NCI-H187 (cell line): ENCODE data around the gene TMEM213.

ENCODE experiments used
- DNase-seq, 2 experiments: peaks; one replicate each; lab custom pipeline; 2025; lab: John Stamatoyannopoulos, UW

Gene TMEM213

DNA sequence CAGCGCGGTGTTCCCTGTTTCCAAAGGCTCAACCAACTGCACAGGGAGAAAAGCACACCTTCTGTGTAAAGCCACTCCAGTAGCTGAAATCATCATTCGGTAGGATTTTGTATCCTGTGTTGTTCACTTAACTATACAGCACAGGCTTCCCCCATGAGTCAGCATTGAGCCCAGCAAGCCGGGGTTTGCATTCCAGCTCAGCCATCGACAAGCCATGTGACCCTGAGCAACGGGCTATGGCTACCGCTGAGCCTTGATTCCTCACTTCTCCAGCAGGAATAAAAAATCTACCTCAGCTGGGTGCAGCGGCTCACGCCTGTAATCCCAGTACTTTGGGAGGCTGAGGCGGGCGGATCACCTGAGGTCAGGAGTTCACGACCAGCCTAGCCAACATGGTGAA is 44.3 kb downstream of the TMEM213 start:
- no peak for DNase-seq

DNA sequence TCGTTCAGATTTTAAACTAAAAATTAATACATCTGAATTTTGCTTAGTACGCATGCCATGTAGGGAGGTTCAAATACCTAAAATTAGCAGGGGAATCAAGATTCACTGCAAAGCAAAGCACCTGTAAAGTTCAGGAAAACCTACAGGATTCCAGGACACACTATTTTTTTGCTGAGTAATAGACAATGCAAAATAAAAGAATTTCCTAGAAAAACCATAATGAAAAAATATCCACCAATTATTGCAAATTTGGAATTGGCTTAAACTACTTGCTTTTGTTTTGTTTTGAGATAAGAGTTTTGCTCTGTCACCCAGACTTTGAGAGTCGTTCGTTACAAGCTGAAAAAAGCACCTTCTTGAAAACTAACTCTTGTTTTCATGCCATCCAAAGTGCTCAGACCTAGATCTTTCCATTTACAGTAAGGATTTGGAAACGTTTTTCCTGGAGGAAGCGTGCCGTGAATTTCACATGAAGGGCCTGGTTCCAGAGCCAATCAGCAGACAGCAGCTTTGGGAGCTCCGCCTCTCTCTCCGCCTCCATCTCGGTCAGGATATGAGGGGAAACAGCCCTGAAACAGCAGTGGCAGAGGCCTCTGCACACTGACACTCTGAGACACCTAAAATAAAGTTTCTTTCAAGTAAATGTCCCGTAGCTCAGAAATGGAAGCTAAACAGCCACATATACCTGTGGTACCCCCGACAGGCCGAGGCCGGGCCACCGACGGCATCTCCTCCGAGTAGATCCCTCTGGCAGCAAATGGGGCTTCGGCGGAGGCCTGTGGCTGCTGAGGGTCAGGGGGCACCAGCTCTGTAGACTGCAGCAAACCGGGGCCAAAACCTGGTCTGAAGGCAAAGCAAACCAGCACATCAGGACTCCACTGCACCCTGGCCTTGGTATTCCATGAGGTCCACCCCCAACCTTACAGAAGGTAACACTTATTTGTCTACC is 46.1 kb downstream of the TMEM213 start:
- DNase-seq, result no peak

DNA sequence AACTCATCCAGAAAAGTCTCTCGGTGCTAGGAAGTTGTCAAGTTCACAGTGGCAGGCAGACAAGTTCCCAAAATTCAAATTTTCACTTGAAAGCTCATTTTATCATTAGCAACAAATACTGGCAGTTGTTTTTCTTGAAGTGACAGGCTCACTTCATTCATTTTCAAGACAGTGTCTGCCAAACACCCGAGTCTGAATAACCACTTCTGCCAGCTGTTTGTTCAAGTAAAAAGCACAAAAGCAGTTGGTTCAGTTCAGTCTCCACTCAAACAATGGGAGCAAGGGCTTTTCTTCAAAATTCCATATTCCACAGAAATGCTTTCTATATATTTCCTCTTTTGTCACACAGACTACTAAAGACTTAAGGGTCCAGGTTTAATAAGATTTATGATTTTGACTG is 47.9 kb downstream of the TMEM213 start:
- no peak for DNase-seq

DNA sequence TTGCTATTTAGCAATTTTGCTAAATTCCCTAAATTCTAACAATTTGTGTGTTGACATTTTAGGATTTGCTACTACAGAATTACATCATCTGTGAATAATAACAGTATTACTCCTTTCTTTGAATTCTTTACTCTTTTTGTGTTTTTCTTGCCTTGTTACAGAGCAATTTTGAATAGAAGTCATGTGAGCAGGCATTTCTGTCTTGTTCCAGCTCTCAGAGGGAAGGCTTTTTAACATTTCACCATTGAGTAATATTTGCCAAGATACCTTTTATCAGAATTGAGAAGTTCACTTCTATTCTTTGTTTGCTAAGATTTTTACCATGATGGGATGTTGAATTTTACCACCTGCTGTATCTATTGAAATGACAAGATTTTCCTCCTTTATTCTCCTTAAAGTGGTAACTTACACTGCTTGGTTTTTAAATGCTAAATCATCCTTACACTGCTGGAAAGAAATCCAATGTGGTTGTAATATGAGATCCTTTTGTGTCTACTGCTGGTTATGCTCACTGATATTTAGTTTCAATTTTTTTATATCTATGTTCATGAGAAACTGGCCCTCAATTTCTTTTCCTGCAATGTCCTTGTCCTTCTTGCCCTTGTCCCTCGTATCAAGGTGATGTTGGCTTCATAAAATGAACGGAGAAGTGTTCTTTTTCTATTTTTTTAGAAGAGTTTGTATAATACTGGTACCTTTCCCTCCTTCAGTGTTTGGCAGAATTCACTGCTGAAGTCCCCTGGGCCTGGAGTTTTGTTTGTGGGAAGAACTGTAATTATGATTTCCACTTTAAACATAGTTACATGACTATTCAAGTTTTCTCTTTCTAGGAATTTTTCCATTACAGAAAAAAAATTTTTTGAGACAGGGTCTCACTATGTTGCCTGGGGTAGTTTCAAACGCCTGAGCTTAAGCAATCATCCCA is 50.5 kb downstream of the TMEM213 start:
- DNase-seq, result no peak

DNA sequence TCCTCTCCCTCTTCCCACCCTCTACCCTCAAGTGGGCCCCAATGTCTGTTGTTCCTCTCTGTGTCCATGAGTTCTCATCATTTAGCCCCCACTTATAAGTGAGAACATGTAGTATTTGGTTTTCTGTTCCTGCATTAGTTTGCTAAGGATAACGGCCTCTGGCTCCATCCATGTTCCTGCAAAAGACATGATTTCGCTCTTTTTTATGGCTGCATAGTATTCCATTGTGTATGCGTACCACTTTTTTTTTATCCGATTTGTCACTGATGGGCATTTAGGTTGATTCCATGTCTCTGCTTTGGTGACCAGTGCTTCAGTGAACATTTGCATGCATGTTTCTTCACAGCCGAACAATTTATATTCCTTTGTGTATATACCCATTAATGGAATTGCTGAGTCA is 51.9 kb downstream of the TMEM213 start:
- DNase-seq, result no peak

DNA sequence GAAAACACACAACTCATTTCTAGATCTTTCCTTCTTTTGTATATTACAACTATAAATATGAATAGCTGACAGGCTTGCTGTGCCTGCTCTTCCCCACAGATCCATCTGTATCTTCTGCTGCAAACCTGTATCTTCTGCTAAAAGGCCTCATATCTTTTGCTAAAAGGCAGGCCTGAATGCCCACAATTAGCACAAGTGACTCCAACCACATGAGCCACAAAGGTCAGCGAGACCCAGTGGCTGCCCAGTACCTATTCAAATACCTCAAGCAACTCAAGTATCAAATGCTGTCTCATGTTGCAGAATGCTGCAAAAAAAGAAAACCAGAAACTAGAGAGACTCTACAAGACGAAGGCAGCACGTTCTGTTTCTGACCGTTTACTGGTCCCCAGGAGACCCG is 54.7 kb downstream of the TMEM213 start:
- DNase-seq, result no peak

DNA sequence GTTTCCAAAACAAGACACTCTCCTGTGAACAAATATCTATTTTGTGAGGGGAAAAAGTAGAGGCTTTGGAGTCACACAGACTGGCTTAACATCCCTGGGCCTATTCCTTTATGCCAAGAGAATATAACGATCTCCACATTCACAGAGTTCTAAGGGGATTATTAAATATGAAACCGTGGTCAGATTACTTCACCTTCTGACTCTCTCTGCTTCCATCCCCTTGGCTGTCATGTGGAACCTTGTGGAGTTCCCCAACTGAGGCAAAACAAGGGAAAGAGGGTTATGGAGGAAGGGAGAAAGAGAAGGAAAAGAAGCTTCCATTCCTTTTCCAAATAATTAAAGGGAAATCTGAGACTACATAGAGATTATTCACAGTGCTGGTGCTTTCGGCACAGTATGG is 55.7 kb downstream of the TMEM213 start:
- no peak for DNase-seq

DNA sequence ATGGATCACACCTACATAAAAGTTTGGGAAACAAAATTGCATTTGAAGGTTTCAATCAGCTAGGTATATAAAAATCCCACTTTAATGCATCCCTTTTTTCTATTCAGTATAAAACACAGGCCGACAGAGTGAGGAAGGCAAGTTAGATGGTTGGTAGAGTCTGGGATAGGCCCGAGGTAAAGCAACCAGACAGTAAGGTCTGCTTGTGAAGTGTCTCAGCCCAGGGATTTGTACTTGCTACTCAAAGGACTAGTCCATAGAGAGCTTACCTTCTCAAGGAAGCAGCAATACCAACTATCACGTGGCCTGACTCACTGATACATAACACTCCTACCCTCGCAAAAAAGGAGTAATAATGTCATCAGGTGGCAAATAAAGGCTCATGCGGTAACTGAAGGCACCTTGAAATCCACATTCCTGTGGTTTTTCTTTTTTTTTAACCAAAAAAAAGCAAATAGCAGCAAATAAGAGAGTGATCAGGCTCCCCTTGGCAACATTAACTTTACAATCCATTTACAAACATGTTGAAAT is 56.4 kb downstream of the TMEM213 start:
- DNase-seq, result no peak

DNA sequence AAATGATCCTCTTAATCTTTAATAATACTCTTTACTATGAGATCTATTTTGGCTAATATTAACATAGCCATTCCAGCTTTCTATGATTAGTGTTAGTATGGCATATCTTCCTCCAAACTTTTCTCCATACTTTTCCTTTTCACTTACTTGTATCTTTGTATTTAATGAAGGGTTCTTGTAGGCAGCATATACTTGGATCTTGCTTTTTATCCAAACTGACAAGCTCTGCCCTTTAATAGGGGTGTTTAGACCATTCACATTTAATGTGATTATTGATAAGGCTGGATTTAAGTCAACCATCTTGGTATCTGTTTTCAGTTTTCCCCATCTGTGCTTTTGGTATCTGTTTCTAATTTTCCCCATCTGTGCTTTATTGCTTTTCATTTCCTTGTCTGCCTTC is 59.9 kb downstream of the TMEM213 start:
- no peak for DNase-seq

DNA sequence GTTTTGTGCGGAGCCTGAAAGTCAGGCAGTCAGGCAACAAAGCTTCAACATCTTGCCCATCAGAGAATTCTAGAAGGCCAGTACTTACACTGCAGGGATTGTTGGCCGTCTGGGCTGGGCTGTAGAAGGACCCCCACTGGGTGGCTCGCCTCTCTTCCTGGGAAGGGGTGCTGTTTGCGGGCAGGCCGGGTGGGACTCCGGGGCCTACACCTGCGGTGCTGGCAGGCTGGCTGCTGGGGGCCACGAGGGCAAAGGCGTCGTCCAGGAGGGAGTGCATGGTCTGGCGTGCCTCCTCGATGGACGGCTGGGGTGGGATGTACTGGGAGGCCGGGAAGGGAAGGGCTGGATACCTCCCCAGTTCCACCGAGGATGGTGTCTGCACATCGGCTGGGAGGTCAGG is 63.3 kb downstream of the TMEM213 start:
- DNase-seq, result no peak

DNA sequence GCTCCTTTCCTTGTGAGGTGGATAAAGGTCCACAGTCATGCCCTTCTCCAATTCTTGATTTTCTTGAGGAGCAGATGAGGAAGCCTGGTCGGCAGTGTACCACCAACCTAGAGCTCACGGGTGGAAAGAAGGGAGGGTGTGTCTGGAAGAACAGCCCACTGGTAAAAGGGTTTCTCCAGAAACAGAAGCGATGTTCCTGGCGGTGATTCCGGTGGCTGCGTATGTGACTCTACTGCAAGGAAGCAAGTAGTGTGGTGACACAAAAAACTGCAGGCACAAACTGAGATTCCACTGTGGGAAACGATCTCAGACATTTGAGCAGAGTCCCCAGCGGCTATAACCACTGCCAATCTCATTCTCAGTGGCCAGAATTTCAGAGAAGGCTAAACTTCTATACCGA is 66.1 kb downstream of the TMEM213 start:
- no peak for DNase-seq

DNA sequence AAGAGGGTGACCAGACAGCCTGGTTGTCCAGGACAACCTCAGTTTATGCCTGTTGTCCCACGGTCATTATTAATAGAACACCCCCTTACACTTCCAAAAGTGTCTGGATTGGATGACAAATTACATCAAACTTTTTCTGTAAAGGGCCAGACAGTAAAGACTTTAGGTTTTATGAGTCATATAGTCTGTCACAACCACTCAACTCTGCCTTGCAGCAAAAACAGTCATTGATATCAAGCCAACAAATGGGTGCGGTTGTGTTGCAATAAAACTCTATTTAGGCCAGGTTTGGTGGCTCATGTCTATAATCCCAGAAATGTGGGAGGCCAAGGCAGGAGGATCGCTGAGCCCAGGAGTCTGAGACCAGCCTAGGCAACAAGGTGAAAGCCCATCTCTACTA is 66.9 kb downstream of the TMEM213 start:
- no peak for DNase-seq

DNA sequence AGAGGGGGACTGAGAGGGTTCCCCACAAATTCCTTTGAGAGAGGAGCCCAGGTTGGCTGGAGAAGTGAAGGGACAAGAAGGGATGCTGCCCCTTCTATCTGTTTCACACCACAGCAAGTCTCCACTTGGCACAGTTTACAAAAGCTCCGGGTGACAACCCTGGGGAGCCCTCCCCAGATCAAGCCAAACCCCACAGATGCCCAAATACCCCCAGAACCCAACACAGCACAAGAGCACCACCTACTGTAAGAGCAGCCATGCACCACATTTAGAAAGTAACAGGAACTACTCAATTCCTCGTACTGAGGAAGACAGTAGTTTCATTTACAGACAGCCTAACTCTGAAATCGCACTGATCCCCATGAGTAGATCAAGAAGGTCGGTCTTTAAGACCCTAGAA is 68.0 kb downstream of the TMEM213 start:
- DNase-seq, result no peak

DNA sequence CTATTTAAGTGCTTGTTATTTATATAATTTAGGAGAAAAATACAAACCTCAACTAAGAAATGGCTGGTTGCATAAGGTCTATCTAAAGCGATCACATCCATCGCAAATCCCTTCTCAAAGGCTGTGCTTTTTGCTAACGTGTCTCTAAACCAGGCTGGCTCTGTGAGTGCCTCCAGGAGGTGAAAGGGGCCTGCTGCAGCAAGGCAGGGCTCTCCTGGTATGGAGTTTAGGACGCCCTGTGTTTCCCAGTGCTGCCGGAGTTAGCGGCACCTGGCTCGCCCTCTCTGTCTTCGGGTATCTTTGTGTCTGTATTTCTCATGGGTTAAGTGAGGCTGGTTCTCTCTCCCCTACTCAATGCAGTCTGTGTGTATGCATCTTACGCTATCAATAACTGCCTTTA is 68.6 kb downstream of the TMEM213 start:
- DNase-seq, result no peak

DNA sequence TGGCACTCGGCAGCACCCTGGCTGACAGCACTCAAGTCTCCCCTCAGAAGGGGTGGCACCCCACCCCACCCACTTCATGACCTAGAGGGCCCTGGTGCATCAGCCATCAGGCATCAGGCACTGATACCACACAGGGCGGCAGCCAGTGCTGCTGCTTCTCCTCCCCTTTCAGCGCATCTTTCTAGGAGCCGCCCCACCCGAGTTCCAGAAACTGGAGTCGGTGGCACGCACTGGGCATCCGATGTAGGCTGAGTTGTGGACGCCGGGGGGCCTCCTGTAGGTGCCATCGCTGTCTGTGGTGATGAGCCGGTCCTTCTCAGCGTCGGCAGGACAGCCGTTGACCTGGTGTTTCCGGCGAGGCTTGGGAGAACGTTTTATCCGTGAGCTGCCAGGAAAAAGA is 70.0 kb downstream of the TMEM213 start:
- no peak for DNase-seq

DNA sequence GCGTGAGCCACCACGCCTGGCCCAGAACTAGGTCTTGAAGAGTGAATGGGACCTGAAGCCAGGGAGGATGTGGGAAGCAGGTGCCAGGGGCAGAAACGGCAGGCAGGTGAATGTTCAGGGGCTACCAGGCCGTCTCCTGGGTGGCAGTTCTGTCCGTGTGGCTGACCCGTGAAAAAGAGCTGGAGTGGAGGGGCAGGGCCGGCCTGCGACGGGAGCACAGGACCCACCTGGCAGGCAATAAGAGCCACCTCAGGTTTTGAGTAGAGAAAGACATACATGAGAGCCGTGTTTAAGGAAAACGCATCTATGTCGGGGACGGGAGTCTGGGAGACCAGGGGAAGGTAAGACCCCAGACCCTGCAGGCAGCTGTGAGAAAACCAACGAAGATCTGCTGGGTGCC is 70.9 kb downstream of the TMEM213 start:
- DNase-seq, result no peak

DNA sequence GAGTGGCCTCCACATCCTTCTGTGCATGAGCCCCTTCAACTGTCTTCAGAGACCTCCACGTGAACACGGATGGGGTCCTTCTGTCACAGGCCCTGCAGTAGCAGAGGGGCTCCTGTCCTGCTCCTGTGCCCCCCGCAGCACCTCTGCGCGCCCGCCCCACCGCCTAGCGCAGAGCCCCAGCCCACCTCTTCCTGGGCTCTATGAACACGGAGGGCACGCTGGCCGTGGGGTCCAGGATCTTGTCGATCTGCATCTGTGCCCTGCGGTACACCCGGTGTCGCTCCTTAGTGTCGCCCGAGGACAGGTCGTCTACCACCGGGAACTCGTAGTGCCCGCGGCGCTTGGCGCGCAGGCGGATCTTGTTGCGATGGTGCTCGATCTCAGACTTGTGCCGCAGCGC is 71.6 kb downstream of the TMEM213 start:
- DNase-seq, result no peak

DNA sequence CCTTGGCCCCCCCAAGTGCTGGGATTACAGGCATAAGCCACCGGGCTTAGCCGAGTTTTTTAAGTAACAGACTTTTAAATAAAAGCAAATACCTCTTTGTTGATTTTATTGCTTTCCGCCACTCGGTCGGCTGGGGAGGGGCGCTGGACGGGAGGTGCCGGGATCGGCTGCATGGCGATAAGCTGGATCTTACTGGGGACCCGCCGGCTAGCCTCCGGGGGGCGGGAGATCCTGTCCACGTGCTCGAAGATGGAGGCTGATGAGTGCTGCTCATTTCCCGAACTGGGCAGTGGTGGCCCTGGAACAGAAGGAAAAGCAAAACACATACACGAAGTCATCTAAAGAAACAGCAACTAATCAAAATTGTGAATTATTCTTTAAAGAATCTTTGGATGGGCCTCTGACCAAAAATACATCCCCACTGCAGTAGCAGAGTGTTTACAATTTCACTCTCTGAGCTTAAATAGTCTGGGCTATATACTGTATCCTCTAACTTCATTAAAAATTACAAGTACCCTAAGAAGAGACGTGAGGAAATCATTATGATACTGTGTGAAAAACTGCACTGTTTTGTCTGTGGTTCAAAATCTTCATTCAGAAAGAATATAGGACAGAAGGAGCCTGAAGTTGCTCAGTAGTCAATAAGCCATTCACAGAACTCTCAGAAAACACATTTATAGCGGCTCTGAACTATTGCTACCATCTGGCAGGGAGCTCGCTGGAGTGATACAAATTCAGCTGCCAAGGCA is 73.4 kb downstream of the TMEM213 start:
- DNase-seq, result no peak

DNA sequence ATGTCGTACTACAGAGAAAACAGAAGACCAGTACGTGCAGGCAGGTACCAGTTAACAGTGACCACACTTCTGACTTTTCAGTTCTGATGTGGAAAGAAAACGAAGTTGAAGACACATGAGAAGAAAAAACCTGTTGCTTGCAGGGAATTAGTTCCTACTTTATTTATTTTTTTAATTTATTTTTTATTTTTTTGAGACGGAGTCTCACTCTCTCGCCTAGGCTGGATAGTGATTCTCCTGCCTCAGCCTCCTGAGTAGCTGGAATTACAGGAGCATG is 74.0 kb downstream of the TMEM213 start:
- DNase-seq, result no peak

DNA sequence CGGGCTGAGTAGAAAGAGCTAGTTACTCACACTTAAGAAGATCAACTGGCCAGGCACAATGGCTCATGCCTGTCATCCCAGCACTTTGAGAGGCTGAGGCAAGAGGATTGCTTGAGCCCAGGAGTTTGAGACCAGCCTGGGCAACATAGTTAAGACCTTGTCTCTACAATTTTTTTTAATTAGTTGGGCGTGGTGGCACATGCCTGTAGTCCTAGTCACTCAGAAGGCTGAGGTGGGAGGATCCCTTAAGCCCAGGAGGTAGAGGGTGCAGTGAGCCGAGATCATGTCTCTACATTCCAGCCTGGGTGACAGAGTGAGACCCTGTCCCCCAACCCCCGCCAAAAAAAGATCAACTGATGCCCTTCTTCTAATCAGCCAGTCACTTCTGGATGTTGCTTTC is 74.8 kb downstream of the TMEM213 start:
- DNase-seq, result no peak

DNA sequence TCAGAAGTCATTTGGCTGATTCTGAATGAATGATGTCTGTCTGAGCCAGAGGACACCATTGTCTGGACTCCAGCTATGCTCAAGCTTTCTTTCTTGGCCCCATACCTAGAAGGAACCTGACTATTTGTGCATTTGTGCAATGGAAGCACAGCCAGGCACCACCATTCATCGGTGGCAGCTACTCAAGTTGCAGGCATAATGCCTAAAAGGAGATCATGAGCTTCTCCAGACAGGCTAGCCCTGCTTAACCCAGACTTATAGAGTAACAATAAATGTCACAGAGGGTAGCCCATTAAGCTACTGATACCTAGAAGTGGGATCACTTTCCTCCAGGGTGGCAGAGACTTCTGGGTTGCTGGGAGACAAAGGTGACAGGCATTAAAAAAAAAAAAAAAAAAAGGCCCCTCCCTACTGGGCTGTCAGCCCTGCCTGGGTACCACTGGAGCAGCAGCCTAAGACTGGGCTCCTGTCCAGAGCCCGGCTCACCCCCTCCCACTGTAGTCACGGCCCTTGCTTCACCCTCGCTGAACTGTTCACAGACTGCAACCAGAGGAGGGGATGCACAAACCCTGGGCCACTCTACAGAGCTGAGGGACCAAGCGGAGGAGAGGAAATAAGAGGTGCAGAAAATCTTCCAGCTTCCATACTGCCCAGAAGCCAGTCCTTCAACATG is 75.6 kb downstream of the TMEM213 start:
- DNase-seq, result no peak

DNA sequence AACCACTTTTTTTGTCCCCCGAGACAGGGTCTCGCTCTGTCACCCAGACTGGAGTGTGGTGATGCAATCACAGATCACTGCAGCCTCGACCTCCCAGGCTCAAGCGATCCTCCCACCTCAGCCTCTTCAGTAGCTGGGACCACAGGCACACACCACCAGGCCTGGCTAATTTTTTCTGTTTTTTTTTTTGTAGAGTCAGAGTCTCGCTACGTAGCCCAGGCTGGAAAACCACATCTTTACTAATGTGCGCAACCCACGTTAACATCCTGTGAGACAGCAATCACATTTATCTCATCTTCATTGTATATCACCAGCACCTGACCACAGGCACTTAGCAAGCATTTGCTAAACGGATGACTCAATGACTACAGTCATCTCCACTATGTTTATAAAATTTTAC is 78.0 kb downstream of the TMEM213 start:
- no peak for DNase-seq
